Spleen (tissue), 11 donors: Measurements from ENCODE around the gene MYO1B. TPM values are rescaled to one million over a fixed set of nuclear protein-coding genes. Genes with fewer than 3 reads are reported as not detected.

Experiments used
- DNase-seq: peaks from one replicate; pipeline ENCODE4 v3.0.0-alpha.2; 2020
- H3K27ac ChIP-seq, 8 donors: fragments of 200-600 bp; sonication (generic) in 7 of 8; 1 replicate in 4 of 8; 2 replicates in 4 of 8; pipeline versions ENCODE4 v1.5.0 to v1.8.0; 2016 to 2021; ENCODE audit warnings: inconsistent platforms in 4 of 8, mild to moderate bottlenecking in 4 of 8, moderate library complexity in 1 of 8
- H3K27me3 ChIP-seq, 7 donors: fragments of 200-600 bp; sonication (generic) in 6 of 7; replicated peaks in 1 of 7; 1 replicate in 4 of 7; 2 replicates in 3 of 7; pipeline versions ENCODE4 v1.5.0 to v1.8.0; 2016 to 2021; ENCODE audit warnings: inconsistent platforms in 3 of 7, mild to moderate bottlenecking in 1 of 7
- H3K36me3 ChIP-seq, 6 donors: fragments of 200-600 bp; sonication (generic) in 5 of 6; 1 replicate in 4 of 6; 2 replicates in 2 of 6; pipeline versions ENCODE4 v1.5.0 to v1.8.0; 2016 to 2021; ENCODE audit warnings: inconsistent platforms in 2 of 6
- H3K4me1 ChIP-seq, 6 donors: fragments of 200-600 bp; sonication (generic) in 5 of 6; 1 replicate in 3 of 6; 2 replicates in 3 of 6; pipeline versions ENCODE4 v1.5.0 to v1.8.0; 2016 to 2021; ENCODE audit warnings: inconsistent platforms in 3 of 6
- H3K4me3 ChIP-seq, 8 donors: fragments of 200-600 bp; sonication (generic) in 7 of 8; 1 replicate in 4 of 8; 2 replicates in 4 of 8; pipeline versions ENCODE4 v1.5.0 to v1.8.0; 2016 to 2021; ENCODE audit warnings: inconsistent platforms in 4 of 8, mild to moderate bottlenecking in 4 of 8, moderate library complexity in 2 of 8
- H3K9me3 ChIP-seq, 8 donors: fragments of 200-600 bp; sonication (generic) in 7 of 8; 1 replicate in 4 of 8; 2 replicates in 4 of 8; pipeline versions ENCODE4 v1.5.0 to v1.8.0; 2016 to 2021; ENCODE audit warnings: inconsistent platforms in 4 of 8
- POLR2A ChIP-seq, 3 donors: fragments of 450-650 bp; IDR thresholded peaks; one replicate each; pipeline ENCODE4 v1.5.1; 2017; ENCODE audit warnings: antibody characterized with exemption in 3 of 3, mild to moderate bottlenecking in 1 of 3
- POLR2AphosphoS5 ChIP-seq, 3 donors: sonication (generic); formaldehyde crosslinking; IDR thresholded peaks; one replicate each; pipeline ENCODE4 v1.5.1; 2017; ENCODE audit warnings: antibody characterized with exemption in 3 of 3
- WGBS, 5 donors: extraction: QIAGEN DNeasy Blood & Tissue Kit in 3 of 5; methylation state at CpG; one replicate each; pipeline versions ENCODE4 v1.1.5 to v1.1.7; 2013 to 2018; 5-methylcytosine and 5-hydroxymethylcytosine counted together
- intact Hi-C: fragments of 100-400 bp; cut with DNase I; formaldehyde crosslinking; loops from one replicate; pipeline ENCODE4 v1.15.0; 2023; ENCODE audit warnings: low total_unique reads
- polyA plus RNA-seq, 3 donors: library from polyadenylated mRNA; stranded (reverse); fragments of 200-250 nt; gene quantifications; one replicate each; pipeline ENCODE4 v1.2.1, GENCODE V29; 2013
- total RNA-seq, 7 donors: library from RNA; depleted of rRNA in 3 of 7; stranded (reverse); fragments of >200 nt in 3 of 7; fragmentation: NEBNext Ultra II Directional in 4 of 7; extraction: Animal tissue kit (Norgen Biotek cat#: 25700) in 4 of 7; gene quantifications; one replicate each; pipeline versions ENCODE4 v1.1.0 to v1.2.1, GENCODE V29; 2016 to 2021
- TF ChIP-seq, protein P1 (sequence below), 11 experiments: fragments of 200-600 bp in 7 of 11; fragments of 450-650 bp in 4 of 11; sonication (generic) in 4 of 11; IDR thresholded peaks in 8 of 11; conservative IDR thresholded peaks in 3 of 11; 1 replicate in 7 of 11; 2 replicates in 4 of 11; pipeline versions ENCODE4 v1.4.0 to v1.8.0; 2016 to 2021; ENCODE audit warnings: antibody characterized with exemption in 11 of 11, inconsistent platforms in 4 of 11, mild to moderate bottlenecking in 1 of 11
- donor health status: healthy with polysubstance abuse.
- donor health status: DM: no; HTN: no; CAD: no; lungs with moderate emphysema.
- donor health status: DM: no; HTN: no; CAD: no.
- donor health status: Bipolar disorder and iron deficiency.
- donor health status: healthy.
- donor health status: DM: no; HTN: no; CAD: no.
- donor health status: DM: yes; HTN: yes; CAD: no.

The MYO1B gene
- total and polyA plus RNA-seq, 10 donors = 5.3 to 25.8 (median 19.0) TPM

DNA sequence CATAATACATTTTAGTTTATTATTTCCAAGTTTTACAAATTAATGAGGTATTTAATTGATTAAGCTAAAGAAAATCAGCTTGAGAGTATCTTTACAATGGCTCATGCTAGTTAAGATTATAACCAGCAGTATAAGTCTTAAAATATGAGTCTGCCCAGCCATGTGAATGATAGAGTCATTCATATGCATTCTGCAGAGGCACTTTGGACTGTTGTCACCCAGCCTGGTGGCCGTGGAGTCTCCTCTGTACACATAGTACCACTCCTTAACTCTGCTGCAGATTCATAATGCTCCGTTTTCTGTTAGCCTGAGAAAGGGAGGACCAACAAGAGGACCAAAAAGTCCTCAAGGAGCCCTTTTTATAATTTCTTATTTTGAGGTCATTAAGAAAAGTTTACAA, 148.8 kb downstream of the MYO1B start:
- intact Hi-C loops = no loop called here
- TF ChIP-seq POLR2A (IDR thresholded peaks at IDR 0.05) = no peak
- TF ChIP-seq, protein P1, sequence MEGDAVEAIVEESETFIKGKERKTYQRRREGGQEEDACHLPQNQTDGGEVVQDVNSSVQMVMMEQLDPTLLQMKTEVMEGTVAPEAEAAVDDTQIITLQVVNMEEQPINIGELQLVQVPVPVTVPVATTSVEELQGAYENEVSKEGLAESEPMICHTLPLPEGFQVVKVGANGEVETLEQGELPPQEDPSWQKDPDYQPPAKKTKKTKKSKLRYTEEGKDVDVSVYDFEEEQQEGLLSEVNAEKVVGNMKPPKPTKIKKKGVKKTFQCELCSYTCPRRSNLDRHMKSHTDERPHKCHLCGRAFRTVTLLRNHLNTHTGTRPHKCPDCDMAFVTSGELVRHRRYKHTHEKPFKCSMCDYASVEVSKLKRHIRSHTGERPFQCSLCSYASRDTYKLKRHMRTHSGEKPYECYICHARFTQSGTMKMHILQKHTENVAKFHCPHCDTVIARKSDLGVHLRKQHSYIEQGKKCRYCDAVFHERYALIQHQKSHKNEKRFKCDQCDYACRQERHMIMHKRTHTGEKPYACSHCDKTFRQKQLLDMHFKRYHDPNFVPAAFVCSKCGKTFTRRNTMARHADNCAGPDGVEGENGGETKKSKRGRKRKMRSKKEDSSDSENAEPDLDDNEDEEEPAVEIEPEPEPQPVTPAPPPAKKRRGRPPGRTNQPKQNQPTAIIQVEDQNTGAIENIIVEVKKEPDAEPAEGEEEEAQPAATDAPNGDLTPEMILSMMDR (IDR thresholded peaks at IDR 0.05 in 8 of 11, conservative IDR thresholded peaks at IDR 0.05 in 3 of 11) = no peak
- TF ChIP-seq POLR2AphosphoS5 (IDR thresholded peaks at IDR 0.05) = no peak
- DNase-seq = no peak

DNA sequence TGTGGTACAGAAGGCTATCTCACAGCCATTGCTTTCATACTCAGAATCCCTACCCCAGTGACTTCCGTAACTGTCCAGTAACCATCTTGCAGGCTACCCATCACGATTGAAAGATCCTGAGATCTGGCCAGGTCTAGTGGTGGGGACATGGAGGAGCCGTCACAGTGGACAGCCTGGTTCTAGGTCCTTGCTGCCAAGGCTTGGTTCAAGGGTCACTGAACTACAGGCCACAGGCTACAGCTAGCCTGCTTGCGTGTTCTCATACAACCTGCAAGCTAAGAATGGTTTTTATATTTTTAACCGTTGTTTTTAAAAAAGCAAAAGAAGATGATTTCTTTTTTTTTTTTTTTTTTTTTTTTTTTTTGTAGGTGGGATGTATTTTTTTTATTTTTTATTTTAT, 151.6 kb downstream of the MYO1B start:
- 87 to 96% (median 91%) methylated on average over 5 of the region's 5 CpGs for WGBS, 5 donors
- Histone ChIP-seq H3K4me3 (no peak overlapping the region), H3K4me1 (no peaks in the 10 kb centered on the region), H3K36me3 (peaks cover 0 to 4% (median 0%) of the 10 kb centered on the region in 6 donors), H3K9me3 (no peaks in the 10 kb centered on the region), H3K27ac (peak overlapping the region in 1 of 8 donors; percentile 8), H3K27me3 (no peaks in the 10 kb centered on the region)
- DNase-seq = no peak
- intact Hi-C loops = no loop called here
- TF ChIP-seq, protein P1 (IDR thresholded peaks at IDR 0.05 in 8 of 11, conservative IDR thresholded peaks at IDR 0.05 in 3 of 11) = no peak
- TF ChIP-seq POLR2AphosphoS5 (IDR thresholded peaks at IDR 0.05) (no peak), POLR2A (IDR thresholded peaks at IDR 0.05) (no peak)

More for the DNA sequence above, 148.8 kb downstream of the MYO1B start:
- H3K27ac ChIP-seq = no peak overlapping the region
- H3K27me3 ChIP-seq = no peaks in the 10 kb centered on the region
- H3K4me1 ChIP-seq = no peaks in the 10 kb centered on the region
- H3K4me3 ChIP-seq = no peak overlapping the region
- WGBS, 5 donors = 65 to 84% (median 81%) methylated on average over 2 of the region's 2 CpGs
- H3K9me3 ChIP-seq = no peaks in the 10 kb centered on the region
- peaks cover 0 to 11% (median 0%) of the 10 kb centered on the region in 6 donors for H3K36me3 ChIP-seq

DNA sequence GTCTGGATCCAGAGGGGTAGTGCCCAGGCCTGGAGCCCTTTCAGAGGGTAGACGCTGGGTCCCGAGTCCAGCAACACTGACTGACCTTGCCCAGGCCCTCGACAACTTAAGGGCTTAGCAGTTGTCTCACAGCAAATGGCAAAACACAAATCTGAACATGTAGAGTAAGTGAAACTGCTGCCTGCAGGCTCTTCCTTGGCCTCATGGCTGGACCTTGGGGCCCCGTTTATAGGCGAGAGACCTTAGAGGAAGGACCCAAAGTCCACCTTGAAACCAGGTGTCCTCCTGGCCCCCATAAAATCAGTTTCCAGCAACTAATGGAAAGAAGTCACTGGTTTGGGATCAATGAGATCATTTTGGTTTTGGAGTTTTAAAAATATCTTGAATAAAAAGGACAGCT, 154.4 kb downstream of the MYO1B start:
- Histone ChIP-seq H3K36me3 (peaks cover 0 to 4% (median 0%) of the 10 kb centered on the region in 6 donors), H3K4me3 (no peak overlapping the region), H3K9me3 (no peaks in the 10 kb centered on the region), H3K27ac (no peak overlapping the region), H3K27me3 (no peaks in the 10 kb centered on the region), H3K4me1 (no peaks in the 10 kb centered on the region)
- intact Hi-C loops = no loop called here
- WGBS, 5 donors = 88 to 96% (median 92%) methylated on average over 4 to 5 of the region's 5 CpGs
- TF ChIP-seq POLR2AphosphoS5 (IDR thresholded peaks at IDR 0.05) (no peak), POLR2A (IDR thresholded peaks at IDR 0.05) (no peak)
- TF ChIP-seq, protein P1 (IDR thresholded peaks at IDR 0.05 in 8 of 11, conservative IDR thresholded peaks at IDR 0.05 in 3 of 11) = no peak
- DNase-seq = no peak

DNA sequence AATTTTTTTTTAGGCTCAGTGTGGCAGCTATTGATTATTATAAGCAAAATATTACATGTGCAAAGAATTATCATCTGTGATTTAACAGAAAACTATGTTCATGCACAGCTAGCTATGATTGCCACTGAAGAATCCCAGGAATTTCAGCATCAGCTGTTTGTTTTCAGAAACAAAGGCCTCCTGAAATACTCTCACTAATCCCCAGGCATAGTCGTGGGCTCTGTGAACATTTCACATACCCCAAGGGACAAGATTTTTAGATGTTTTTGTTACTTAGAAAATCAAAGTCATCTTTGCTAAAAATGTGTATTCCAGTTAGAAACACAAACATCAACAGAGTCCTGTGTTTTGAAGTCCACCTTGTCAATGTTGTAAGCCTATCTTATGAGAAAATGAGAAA, 156.1 kb downstream of the MYO1B start:
- no peak overlapping the region for H3K4me3 ChIP-seq
- no peak for DNase-seq
- intact Hi-C loops = no loop called here
- no peaks in the 10 kb centered on the region for H3K9me3 ChIP-seq
- no peak for TF ChIP-seq POLR2A (IDR thresholded peaks at IDR 0.05)
- TF ChIP-seq, protein P1 (IDR thresholded peaks at IDR 0.05 in 8 of 11, conservative IDR thresholded peaks at IDR 0.05 in 3 of 11) = no peak
- WGBS, 5 donors = 45 to 71% (median 60%) methylated on average over 1 of the region's 1 CpG
- peaks cover 0 to 4% (median 0%) of the 10 kb centered on the region in 6 donors for H3K36me3 ChIP-seq
- H3K4me1 ChIP-seq = no peaks in the 10 kb centered on the region
- H3K27ac ChIP-seq = no peak overlapping the region
- no peaks in the 10 kb centered on the region for H3K27me3 ChIP-seq
